Brain microvascular endothelial cell (primary cell): ENCODE data around the gene NID2.

Experiments
- DNase-seq: peaks from one replicate; pipeline ENCODE4 v3.0.0-alpha.2; 2020
- H3K27ac ChIP-seq: fragments of 250-450 bp; sonication (Bioruptor Pico); 2 replicates; pipeline ENCODE4 v1.5.1; 2020; ENCODE audit warnings: mild to moderate bottlenecking, moderate library complexity
- H3K27me3 ChIP-seq: fragments of 250-450 bp; sonication (Bioruptor Pico); replicated peaks from 2 replicates; pipeline ENCODE4 v1.5.1; 2020; ENCODE audit warnings: mild to moderate bottlenecking
- H3K36me3 ChIP-seq: fragments of 250-450 bp; sonication (Bioruptor Pico); replicated peaks from 2 replicates; pipeline ENCODE4 v1.5.1; 2020; ENCODE audit warnings: mild to moderate bottlenecking
- H3K4me3 ChIP-seq: 2 replicates; pipeline ENCODE4 v1.5.1; 2011; ENCODE audit warnings: low read depth, mild to moderate bottlenecking, control low read depth, low read length, moderate library complexity
- in situ Hi-C: cut with HindIII; loops from 2 replicates; pipeline ENCODE4 v1.10.0; 2017; ENCODE audit warnings: low sequenced_read_pairs, low pct_ligation_motif_present
- TF ChIP-seq, protein P1 (sequence below): IDR thresholded peaks from 2 replicates; pipeline ENCODE4 v1.5.1; 2011; ENCODE audit warnings: low read depth, mild to moderate bottlenecking, moderate library complexity, low read length, control low read depth, inconsistent platforms; ENCODE audit errors: missing control alignments

NID2 gene

DNA sequence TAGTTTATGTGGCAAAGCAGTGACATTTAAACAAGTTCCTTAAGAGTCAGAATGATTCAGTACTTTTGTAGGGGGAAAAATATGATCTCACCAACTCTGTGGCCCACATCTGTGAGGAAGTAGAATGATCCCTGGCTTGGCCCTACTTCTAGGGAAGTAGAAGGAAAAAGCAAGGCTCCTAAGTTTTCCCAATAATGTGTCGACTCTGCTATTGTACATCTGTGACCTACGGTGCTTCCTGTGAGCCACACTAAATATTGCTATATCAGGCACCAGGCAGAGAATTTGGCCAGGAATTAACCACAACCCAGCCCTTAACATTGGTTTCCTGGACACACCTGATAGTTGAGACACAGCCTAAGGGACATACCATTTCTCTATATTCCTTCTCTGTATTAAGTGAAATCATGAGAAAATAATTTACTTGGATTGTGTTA is 9.3 kb upstream of the NID2 start:
- no peak for DNase-seq
- H3K27ac ChIP-seq, result peak overlapping the region; percentile 97

DNA sequence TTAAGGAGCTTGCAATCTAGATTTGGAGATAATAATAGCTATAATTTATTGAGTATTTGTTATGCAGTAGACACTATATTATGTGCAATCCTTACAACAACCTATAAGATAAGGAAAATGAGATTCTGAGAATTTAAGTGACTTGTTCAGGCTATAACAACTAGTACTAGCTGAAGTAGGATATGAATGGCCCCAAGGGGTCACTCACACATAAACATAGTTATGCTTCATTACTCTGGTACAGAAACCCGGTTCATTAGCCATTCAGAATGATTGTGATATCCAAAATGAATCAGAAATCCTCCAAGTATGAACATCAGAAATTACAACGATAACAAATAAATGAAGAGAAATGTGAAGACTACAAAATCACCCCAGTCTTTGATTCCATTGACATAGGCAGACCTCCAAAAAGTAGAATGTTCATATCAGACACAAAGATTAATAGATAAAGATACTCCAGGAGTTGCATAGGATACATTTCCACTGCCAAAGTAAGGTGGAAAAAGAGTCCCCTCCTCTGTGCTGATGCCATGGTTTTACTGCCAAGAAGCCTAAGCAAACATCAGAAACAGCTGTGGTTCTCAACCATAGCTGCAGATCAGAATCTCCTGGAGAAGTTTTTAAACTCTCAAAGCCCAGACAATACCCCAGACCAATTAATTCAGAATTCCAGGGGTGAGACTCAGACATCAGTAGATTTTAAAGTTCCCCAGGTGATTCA is 8.6 kb upstream of the NID2 start:
- Histone ChIP-seq H3K27ac (peak overlapping the region; percentile 97), H3K27me3 (no peaks in the 10 kb centered on the region), H3K4me3 (no peak overlapping the region), H3K36me3 (no peaks in the 10 kb centered on the region)
- in situ Hi-C loops, result no loop called here
- peak; percentile 24 for DNase-seq
- TF ChIP-seq, protein P1, sequence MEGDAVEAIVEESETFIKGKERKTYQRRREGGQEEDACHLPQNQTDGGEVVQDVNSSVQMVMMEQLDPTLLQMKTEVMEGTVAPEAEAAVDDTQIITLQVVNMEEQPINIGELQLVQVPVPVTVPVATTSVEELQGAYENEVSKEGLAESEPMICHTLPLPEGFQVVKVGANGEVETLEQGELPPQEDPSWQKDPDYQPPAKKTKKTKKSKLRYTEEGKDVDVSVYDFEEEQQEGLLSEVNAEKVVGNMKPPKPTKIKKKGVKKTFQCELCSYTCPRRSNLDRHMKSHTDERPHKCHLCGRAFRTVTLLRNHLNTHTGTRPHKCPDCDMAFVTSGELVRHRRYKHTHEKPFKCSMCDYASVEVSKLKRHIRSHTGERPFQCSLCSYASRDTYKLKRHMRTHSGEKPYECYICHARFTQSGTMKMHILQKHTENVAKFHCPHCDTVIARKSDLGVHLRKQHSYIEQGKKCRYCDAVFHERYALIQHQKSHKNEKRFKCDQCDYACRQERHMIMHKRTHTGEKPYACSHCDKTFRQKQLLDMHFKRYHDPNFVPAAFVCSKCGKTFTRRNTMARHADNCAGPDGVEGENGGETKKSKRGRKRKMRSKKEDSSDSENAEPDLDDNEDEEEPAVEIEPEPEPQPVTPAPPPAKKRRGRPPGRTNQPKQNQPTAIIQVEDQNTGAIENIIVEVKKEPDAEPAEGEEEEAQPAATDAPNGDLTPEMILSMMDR, result no peak

More for the DNA sequence above, 9.3 kb upstream of the NID2 start:
- TF ChIP-seq, protein P1, result no peak
- H3K4me3 ChIP-seq, result no peak overlapping the region
- no peaks in the 10 kb centered on the region for H3K36me3 ChIP-seq
- in situ Hi-C loops, result no loop called here
- H3K27me3 ChIP-seq, result no peaks in the 10 kb centered on the region

DNA sequence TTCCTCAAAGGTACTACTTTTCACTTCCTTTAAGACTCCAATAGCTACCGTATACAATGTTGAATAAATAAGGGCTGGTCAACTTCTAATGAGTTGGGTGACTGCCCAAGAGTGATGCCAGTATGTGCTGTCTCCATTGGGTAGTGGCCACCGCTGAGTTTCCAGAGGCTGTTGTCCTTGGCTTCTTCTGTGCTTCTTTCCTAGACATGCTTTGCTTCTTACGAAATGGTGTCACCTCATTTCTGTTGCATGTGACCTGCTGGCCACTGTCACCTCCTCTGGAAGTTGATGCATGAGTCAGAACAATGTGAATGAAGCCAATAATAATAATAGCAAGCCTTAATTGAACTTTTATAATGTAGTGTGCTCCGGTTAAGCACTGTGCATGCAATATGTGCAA is 7.5 kb upstream of the NID2 start:
- no peak overlapping the region for H3K4me3 ChIP-seq
- no peaks in the 10 kb centered on the region for H3K36me3 ChIP-seq
- H3K27me3 ChIP-seq, result no peaks in the 10 kb centered on the region
- peak overlapping the region; percentile 61 for H3K27ac ChIP-seq
- TF ChIP-seq, protein P1, result no peak
- in situ Hi-C loops, result no loop called here
- peak; percentile 80 for DNase-seq

DNA sequence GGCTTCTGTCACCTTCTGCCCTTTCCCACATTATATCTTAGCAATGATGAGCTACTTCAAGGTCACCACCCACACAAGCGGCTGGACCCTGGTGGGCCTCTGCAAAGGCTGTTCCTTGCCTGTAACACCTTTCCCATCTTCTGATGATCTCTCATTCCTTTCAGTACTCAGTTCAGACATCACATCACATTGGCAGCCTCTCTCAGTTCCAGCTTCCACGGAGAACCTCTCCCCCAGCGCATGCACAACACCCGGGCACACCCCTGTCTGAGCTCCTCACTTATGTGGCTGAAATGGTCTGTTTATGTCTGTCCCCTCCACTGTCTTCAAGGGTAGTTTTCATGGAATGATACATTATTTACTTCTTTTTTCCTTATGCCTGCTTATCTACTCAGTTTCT is 6.5 kb upstream of the NID2 start:
- in situ Hi-C loops, result no loop called here
- Histone ChIP-seq H3K27ac (no peak overlapping the region), H3K27me3 (no peaks in the 10 kb centered on the region), H3K4me3 (no peak overlapping the region), H3K36me3 (no peaks in the 10 kb centered on the region)
- TF ChIP-seq, protein P1, result no peak
- DNase-seq, result no peak

DNA sequence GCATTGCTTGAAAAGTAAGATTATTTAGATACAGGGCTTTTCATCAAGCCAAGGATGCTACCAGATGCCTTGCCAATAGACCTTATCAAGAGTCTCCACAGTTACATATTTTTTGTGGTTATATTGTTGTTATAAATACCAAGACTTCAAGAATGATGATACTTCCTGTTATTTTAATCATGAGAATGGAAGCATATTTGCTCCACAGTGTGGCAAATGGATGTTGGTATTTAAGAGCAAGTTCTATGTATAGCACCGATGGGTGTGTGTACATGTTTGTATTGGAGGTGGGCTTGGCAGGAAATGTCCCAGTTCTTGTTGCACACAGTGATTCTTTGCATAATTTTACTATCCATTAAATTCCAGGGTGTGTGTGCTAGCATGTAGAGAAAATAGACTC is 4.4 kb upstream of the NID2 start:
- Histone ChIP-seq H3K36me3 (no peaks in the 10 kb centered on the region), H3K4me3 (no peak overlapping the region), H3K27ac (peak overlapping the region; percentile 70), H3K27me3 (no peaks in the 10 kb centered on the region)
- in situ Hi-C loops, result no loop called here
- peak; percentile 41 for DNase-seq
- TF ChIP-seq, protein P1, result no peak

DNA sequence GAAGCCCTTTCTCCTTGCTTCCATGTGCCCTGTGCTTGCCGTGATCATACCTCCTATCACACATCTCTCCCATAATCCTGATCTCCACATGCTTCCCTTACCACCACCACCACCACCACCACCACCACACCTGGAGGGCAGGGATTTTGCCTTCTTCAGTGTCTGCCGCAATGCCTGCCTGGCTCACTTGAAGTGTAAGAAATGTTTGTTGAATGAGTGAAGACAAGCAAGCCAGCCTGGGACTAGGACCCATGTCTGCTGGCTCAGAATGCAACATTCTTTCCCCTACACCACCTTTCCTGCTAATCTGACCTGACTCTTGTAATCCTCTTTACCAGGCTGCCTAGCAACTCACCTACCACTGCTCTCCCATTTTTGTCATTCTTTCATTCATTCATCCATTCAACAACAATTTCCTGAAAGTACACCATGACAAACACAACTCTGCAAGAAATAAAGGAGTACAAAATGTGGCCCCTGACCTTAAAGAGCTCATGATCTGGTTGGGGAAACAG is 3.5 kb upstream of the NID2 start:
- TF ChIP-seq, protein P1, result no peak
- DNase-seq, result no peak
- H3K36me3 ChIP-seq, result no peaks in the 10 kb centered on the region
- H3K27ac ChIP-seq, result peak overlapping the region; percentile 70
- H3K4me3 ChIP-seq, result no peak overlapping the region
- no peaks in the 10 kb centered on the region for H3K27me3 ChIP-seq
- in situ Hi-C loops, result no loop called here
